GM12891 (cell line): ENCODE data around the gene RTL1.

Source experiments
- POLR2A ChIP-seq: IDR thresholded peaks from 2 replicates; pipeline ENCODE4 v1.6.1; 2011; ENCODE audit warnings: low read depth, low read length, control low read depth
- POLR2AphosphoS5 ChIP-seq: IDR thresholded peaks from 2 replicates; pipeline ENCODE4 v1.6.1; 2011; ENCODE audit warnings: low read depth, low read length, control low read depth
- TAF1 ChIP-seq: IDR thresholded peaks from 2 replicates; pipeline ENCODE4 v1.6.1; 2011; ENCODE audit warnings: low read depth, low read length, control low read depth

DNA sequence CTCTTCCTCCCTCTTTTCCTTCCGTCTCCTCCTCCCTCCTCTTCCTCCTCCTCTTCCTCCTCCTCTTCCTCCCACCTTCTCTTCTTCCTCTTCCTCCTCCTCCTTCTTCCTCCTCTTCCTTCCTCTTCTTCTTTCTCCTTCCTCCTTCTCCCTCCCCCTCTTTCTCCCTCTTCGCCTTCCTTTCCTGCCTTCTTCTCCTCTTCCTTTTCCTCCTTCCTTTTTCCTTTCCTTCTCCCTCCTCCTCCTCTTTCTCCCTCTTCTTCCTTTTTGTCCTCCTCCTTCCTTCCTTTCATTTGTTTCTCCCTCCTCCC lies 41.6 kb downstream of the RTL1 start:
- TF ChIP-seq POLR2A (no peak), POLR2AphosphoS5 (no peak), TAF1 (no peak)
